Activated CD8-positive, alpha-beta T cell treated with anti-CD3 and anti-CD28 coated beads for 36 hours (primary cell): ENCODE measurements around the gene CADM2. TPM values are rescaled to one million over a fixed set of nuclear protein-coding genes. Genes with fewer than 3 reads are reported as not detected.

Experiments
- ATAC-seq: fragments of 200-7000 bp; cut with Tn5 transposase; one replicate; pipeline ENCODE4 v1.10.0; 2021; ENCODE audit warnings: mild to moderate bottlenecking, moderate library complexity
- CTCF ChIA-PET: fragments of 350-600 bp; sonication (Branson Sonifier 250); formaldehyde crosslinking; loops from one replicate; lab custom pipeline; 2021; ENCODE audit warnings: antibody characterized with exemption; lab: Charles Lee
- POLR2A ChIA-PET: fragments of 350-600 bp; sonication (Branson Sonifier 250); formaldehyde crosslinking; loops from one replicate; lab custom pipeline; 2021; ENCODE audit warnings: antibody characterized with exemption; lab: Charles Lee
- DNase-seq: peaks from one replicate; pipeline ENCODE4 v3.0.0-alpha.2; 2020
- H3K27ac Mint-ChIP-seq: one replicate; pipeline ENCODE4 v1.8.0; 2021; ENCODE audit warnings: mild to moderate bottlenecking, mixed read lengths
- H3K27me3 Mint-ChIP-seq: one replicate; pipeline ENCODE4 v1.8.0; 2021; ENCODE audit warnings: mixed read lengths
- H3K36me3 Mint-ChIP-seq: one replicate; pipeline ENCODE4 v1.8.0; 2021; ENCODE audit warnings: low read depth, mixed read lengths
- H3K4me1 Mint-ChIP-seq: one replicate; pipeline ENCODE4 v1.8.0; 2021; ENCODE audit warnings: low read depth, mixed read lengths
- H3K4me3 Mint-ChIP-seq: one replicate; pipeline ENCODE4 v1.8.0; 2021; ENCODE audit warnings: mild to moderate bottlenecking, moderate library complexity, mixed read lengths
- H3K9me3 Mint-ChIP-seq: one replicate; pipeline ENCODE4 v1.8.0; 2021; ENCODE audit warnings: mixed read lengths
- intact Hi-C: fragments of 100-400 bp; cut with micrococcal nuclease; formaldehyde crosslinking; loops from one replicate; pipeline ENCODE4 v1.10.0; 2022
- total RNA-seq, 2 experiments: library from RNA; stranded (reverse); gene quantifications; one replicate each; pipeline ENCODE4 v1.2.3, GENCODE V29; 2021
- TF ChIP-seq, protein P1 (sequence below): fragments of 200-600 bp; IDR thresholded peaks from one replicate; pipeline ENCODE4 v1.8.0; 2022; ENCODE audit warnings: antibody characterized with exemption, mild to moderate bottlenecking

The CADM2 gene
- total RNA-seq, 2 experiments from 2014 or later = 0.38 TPM; not detected in 1

GRCh38 chr3:85228966-85229365, 270.2 kb downstream of the CADM2 start:
- Mint-ChIP-seq H3K4me3 (no peak overlapping the region), H3K27me3 (no peaks in the 10 kb centered on the region), H3K4me1 (no peaks in the 10 kb centered on the region), H3K9me3 (peaks cover 7% of the 10 kb centered on the region), H3K27ac (no peak overlapping the region), H3K36me3 (no peaks in the 10 kb centered on the region)
- ChIA-PET POLR2A (no interaction called here), CTCF (no interaction called here)
- TF ChIP-seq, protein P1, sequence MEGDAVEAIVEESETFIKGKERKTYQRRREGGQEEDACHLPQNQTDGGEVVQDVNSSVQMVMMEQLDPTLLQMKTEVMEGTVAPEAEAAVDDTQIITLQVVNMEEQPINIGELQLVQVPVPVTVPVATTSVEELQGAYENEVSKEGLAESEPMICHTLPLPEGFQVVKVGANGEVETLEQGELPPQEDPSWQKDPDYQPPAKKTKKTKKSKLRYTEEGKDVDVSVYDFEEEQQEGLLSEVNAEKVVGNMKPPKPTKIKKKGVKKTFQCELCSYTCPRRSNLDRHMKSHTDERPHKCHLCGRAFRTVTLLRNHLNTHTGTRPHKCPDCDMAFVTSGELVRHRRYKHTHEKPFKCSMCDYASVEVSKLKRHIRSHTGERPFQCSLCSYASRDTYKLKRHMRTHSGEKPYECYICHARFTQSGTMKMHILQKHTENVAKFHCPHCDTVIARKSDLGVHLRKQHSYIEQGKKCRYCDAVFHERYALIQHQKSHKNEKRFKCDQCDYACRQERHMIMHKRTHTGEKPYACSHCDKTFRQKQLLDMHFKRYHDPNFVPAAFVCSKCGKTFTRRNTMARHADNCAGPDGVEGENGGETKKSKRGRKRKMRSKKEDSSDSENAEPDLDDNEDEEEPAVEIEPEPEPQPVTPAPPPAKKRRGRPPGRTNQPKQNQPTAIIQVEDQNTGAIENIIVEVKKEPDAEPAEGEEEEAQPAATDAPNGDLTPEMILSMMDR = no peak
- no peak for DNase-seq
- no peak for ATAC-seq
- intact Hi-C loops = no loop called here

DNA sequence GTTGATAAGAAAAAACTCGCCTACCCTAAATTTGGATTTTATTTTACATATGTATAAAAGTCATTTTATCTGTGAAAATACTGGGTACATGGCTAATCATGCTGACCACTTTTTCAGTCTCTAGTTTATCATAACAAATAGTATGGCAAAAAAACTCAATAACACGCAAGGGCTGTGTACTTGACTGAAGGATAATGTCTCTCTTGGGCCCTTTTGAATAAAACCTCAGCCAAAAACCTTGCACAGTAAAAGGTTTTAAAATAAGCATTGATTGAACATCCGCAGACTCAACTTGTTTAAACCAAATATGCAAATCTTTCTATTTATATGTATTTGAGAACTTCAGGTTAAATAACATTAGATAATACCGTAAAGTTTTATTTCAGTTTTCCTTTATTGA, 285.3 kb downstream of the CADM2 start:
- H3K4me1 Mint-ChIP-seq = no peaks in the 10 kb centered on the region
- intact Hi-C loops = no loop called here
- no peak for DNase-seq
- TF ChIP-seq, protein P1 = no peak
- ATAC-seq = no peak
- no peaks in the 10 kb centered on the region for H3K36me3 Mint-ChIP-seq
- no peaks in the 10 kb centered on the region for H3K27me3 Mint-ChIP-seq
- ChIA-PET POLR2A (no interaction called here), CTCF (no interaction called here)
- H3K27ac Mint-ChIP-seq = no peak overlapping the region
- no peaks in the 10 kb centered on the region for H3K9me3 Mint-ChIP-seq
- H3K4me3 Mint-ChIP-seq = no peak overlapping the region

DNA sequence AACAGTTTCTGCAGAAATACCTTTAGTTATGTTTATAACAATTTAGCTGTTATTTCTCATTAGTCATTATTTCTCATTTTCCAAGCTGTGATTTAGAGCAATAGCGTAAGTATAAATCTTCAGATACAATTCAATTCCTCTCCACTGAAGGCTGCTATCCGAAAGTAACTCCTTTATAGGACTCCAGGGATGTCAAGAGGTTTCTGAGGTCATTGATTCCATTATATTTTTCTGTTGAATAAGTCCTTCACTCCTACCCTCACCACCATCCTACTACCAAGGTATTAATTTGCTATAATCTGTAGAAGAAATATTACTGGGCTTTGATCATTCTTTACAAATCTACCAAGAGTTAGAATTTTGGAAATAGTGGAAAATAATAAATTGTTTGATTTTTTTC, 285.7 kb downstream of the CADM2 start:
- ChIA-PET CTCF (no interaction called here), POLR2A (no interaction called here)
- ATAC-seq (no peak), DNase-seq (no peak)
- Mint-ChIP-seq H3K4me1 (no peaks in the 10 kb centered on the region), H3K9me3 (no peaks in the 10 kb centered on the region), H3K4me3 (no peak overlapping the region), H3K27ac (no peak overlapping the region), H3K36me3 (no peaks in the 10 kb centered on the region), H3K27me3 (no peaks in the 10 kb centered on the region)
- TF ChIP-seq, protein P1 = no peak
- intact Hi-C loops = no loop called here

- Mint-ChIP-seq H3K36me3 (no peaks in the 10 kb centered on the region), H3K27me3 (no peaks in the 10 kb centered on the region), H3K4me1 (no peaks in the 10 kb centered on the region), H3K4me3 (no peak overlapping the region), H3K9me3 (peaks cover 1% of the 10 kb centered on the region), H3K27ac (no peak overlapping the region)
- intact Hi-C loops = no loop called here
- TF ChIP-seq, protein P1 = no peak
- ChIA-PET POLR2A (no interaction called here), CTCF (interaction anchor here (0.5 kb wide), 1 partner anchor 14 kb away, joined by 3 read pairs; no protein-coding TSS in a partner anchor)
- DNase-seq (no peak), ATAC-seq (no peak)
Observed at GRCh38 chr3:85251766-85252165, 293.0 kb downstream of the CADM2 start.

DNA sequence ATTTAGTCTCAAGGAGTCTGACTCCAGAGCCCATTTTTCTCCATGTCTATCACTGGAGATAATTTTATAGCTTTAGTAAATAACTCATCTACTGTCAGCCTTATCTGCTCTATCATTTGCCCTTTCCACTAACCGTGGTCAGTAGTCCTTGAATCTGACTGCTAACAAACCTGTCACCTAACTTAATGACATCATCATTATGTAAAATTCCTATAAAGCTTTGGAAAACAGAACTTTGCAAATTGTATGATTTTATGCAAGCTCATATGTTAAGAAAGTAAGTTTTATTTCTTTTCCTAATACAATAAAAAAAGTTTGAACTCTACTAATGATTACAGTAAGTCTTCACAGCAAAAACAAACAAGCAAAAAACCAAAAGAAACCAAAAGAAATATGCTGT, 293.9 kb downstream of the CADM2 start:
- CTCF ChIA-PET = no interaction called here

More for the DNA sequence above, 293.9 kb downstream of the CADM2 start:
- Mint-ChIP-seq H3K27me3 (no peaks in the 10 kb centered on the region), H3K4me1 (no peaks in the 10 kb centered on the region), H3K9me3 (peaks cover 1% of the 10 kb centered on the region), H3K36me3 (no peaks in the 10 kb centered on the region), H3K4me3 (no peak overlapping the region), H3K27ac (no peak overlapping the region)
- TF ChIP-seq, protein P1 = no peak
- intact Hi-C loops = no loop called here
- DNase-seq (no peak), ATAC-seq (no peak)
- POLR2A ChIA-PET = no interaction called here
